Activated CD4-positive, alpha-beta memory T cell treated with anti-CD3 and anti-CD28 coated beads for 36 hours (primary cell): Measurements from ENCODE around the gene ZNF267. TPM values are rescaled to one million over a fixed set of nuclear protein-coding genes. Genes with fewer than 3 reads are reported as not detected.
A peak's percentile ranks its signal among the peaks of the same experiment; 100 is the strongest.
"Not testable (repeated sequence)": the region's sequence is repeated elsewhere in the genome, so short reads cannot be mapped to it uniquely, and the experiment has no call there.

Source experiments
- CTCF ChIA-PET: fragments of 350-600 bp; sonication (Branson Sonifier 250); formaldehyde crosslinking; loops from one replicate; lab custom pipeline; 2021; ENCODE audit warnings: antibody characterized with exemption, inconsistent platforms; lab: Charles Lee
- POLR2A ChIA-PET: fragments of 350-600 bp; sonication (Branson Sonifier 250); formaldehyde crosslinking; loops from one replicate; lab custom pipeline; 2021; ENCODE audit warnings: antibody characterized with exemption; lab: Charles Lee
- DNase-seq: peaks from one replicate; pipeline ENCODE4 v3.0.0-alpha.2; 2020
- H3K27ac Mint-ChIP-seq: one replicate; pipeline ENCODE4 v1.8.0; 2021; ENCODE audit warnings: mixed read lengths
- H3K27me3 Mint-ChIP-seq: one replicate; pipeline ENCODE4 v1.8.0; 2021; ENCODE audit warnings: mixed read lengths
- H3K36me3 Mint-ChIP-seq: one replicate; pipeline ENCODE4 v1.8.0; 2021; ENCODE audit warnings: mixed read lengths
- H3K4me1 Mint-ChIP-seq: one replicate; pipeline ENCODE4 v1.8.0; 2021; ENCODE audit warnings: low read depth, mixed read lengths
- H3K4me3 Mint-ChIP-seq: one replicate; pipeline ENCODE4 v1.8.0; 2021; ENCODE audit warnings: mild to moderate bottlenecking, mixed read lengths
- H3K9me3 Mint-ChIP-seq: one replicate; pipeline ENCODE4 v1.8.0; 2021; ENCODE audit warnings: mixed read lengths
- intact Hi-C: fragments of 100-400 bp; cut with micrococcal nuclease; formaldehyde crosslinking; loops from one replicate; pipeline ENCODE4 v1.15.1; 2023
- total RNA-seq, 2 experiments: library from RNA; stranded (reverse); gene quantifications; one replicate each; pipeline ENCODE4 v1.2.3, GENCODE V29; 2021

The ZNF267 gene
- total RNA-seq, 2 experiments from 2014 or later: 72.1 to 76.4 TPM

DNA sequence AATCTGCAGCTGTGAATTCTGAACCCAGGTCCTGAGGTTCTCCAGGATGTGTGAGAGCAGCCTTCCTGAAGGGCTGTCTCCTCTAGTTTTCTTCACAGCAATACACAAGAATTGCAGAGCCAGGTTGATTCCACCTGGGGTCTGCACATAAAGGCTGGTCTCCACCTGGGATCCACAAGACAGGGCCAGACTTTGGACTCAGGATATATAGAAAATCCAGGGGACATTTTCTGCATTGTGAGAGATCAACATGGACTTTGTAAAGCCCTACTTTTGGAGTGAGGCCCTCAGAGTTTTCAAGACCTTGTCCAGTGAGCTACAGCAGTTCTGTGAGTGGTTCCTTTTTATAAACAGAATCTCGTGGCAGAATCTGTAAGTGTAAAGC, 6.3 kb downstream of the ZNF267 start:
- Mint-ChIP-seq H3K4me1 (peaks cover 82% of the 10 kb centered on the region), H3K27me3 (no peaks in the 10 kb centered on the region), H3K27ac (peak overlapping the region; percentile 99), H3K36me3 (peaks cover 83% of the 10 kb centered on the region), H3K4me3 (peak overlapping the region; percentile 90), H3K9me3 (no peaks in the 10 kb centered on the region)
- intact Hi-C loops: loop anchor here (1.0 to 5.0 kb wide), 2 partner anchors 8 to 703 kb away; no protein-coding TSS in a partner anchor
- POLR2A ChIA-PET: interaction anchor here (1.2 kb wide), 1 partner anchor 10 kb away, joined by 7 read pairs; no protein-coding TSS in a partner anchor
- CTCF ChIA-PET: interaction anchor here (1.9 kb wide), 1 partner anchor 11 kb away, joined by 13 read pairs; no protein-coding TSS in a partner anchor
- no peak for DNase-seq

DNA sequence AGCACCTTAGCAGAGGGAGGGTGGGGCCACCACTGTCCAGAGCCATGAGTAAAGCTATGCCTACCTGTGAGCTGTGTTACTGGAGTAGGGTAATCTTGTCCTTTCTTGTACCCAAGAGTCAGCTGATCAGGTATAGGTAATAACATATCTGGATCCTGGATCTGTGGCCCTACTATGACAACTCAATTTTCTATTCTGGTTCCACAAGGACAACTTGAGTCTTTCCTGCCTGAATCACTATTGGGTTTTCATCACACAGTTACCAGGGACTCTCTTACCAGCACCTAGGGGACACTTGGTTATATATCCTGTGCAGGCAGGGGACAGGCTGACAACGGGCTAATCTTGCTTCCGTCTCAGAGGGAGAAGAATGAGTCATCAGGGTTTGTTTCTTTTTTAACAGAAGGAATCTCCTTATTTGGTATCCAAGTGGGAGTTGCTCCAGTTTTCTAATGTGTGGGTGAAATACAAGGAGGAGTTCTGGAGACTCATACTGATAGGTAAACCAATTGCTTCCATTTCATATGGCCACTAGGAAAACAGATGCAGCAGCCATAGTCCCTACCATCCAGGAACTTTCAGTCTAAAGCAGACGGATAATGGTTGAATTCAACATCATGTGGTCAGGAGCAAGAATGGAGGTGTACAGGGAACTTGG, 6.8 kb downstream of the ZNF267 start:
- H3K9me3 Mint-ChIP-seq: no peaks in the 10 kb centered on the region
- peaks cover 87% of the 10 kb centered on the region for H3K4me1 Mint-ChIP-seq
- peaks cover 83% of the 10 kb centered on the region for H3K36me3 Mint-ChIP-seq
- H3K27ac Mint-ChIP-seq: peak overlapping the region; percentile 99
- no peaks in the 10 kb centered on the region for H3K27me3 Mint-ChIP-seq
- DNase-seq: peak; percentile 73
- H3K4me3 Mint-ChIP-seq: peak overlapping the region; percentile 90
- POLR2A ChIA-PET: interaction anchor here (1.2 to 1.5 kb wide), 2 partner anchors 11 to 12 kb away, joined by 4 to 7 read pairs; no protein-coding TSS in a partner anchor
- intact Hi-C loops: loop anchor here (1.0 kb wide), 1 partner anchor 8 kb away; no protein-coding TSS in a partner anchor
- CTCF ChIA-PET: interaction anchor here (1.9 kb wide), 1 partner anchor 12 kb away, joined by 13 read pairs; no protein-coding TSS in a partner anchor

DNA sequence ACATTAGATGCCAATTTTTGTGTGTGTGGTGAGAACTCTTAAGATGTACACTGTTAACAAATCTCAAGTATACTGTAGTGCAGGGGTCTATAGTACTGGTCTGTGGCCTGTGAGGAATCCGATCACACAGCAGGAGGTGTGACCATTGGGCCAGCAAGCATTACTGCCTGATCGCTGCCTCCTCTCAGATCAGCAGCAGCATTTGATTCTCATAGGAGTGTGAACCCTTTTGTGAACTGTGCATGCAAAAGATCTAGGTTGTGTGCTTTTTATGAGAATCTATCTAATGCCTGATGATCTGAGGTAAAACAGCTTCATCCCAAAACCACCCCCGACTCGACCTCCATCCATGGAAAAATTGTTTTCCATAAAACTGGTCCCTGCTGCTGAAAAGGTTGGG, 12.6 kb downstream of the ZNF267 start:
- intact Hi-C loops: no loop called here
- peaks cover 81% of the 10 kb centered on the region for H3K36me3 Mint-ChIP-seq
- no peaks in the 10 kb centered on the region for H3K27me3 Mint-ChIP-seq
- no peak overlapping the region for H3K27ac Mint-ChIP-seq
- ChIA-PET CTCF (no interaction called here), POLR2A (interaction anchor here (0.9 kb wide), 1 partner anchor 9 kb away, joined by 3 read pairs; no protein-coding TSS in a partner anchor)
- no peak for DNase-seq
- peaks cover 20% of the 10 kb centered on the region for H3K9me3 Mint-ChIP-seq
- H3K4me1 Mint-ChIP-seq: peaks cover 80% of the 10 kb centered on the region
- no peak overlapping the region for H3K4me3 Mint-ChIP-seq

DNA sequence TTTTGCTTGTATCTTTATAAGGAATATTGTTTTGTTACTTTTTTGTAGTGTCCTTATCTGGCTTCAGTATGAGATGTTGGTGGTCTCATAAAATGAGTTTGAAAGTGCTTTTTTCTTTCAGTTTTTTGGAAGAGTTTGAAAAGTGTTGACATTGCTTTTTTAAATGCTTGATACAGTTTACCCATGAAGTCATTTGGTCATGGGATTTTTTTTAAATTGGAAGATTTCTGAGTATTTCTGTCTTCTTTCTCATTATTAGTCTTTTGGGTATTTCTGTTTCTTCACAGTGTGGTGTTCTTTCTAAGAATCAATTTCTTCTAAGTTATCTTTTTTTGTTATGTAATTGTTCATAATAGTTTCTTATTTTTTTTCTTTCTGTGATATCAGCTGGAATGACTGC, 15.1 kb downstream of the ZNF267 start:
- Mint-ChIP-seq H3K36me3 (peaks cover 91% of the 10 kb centered on the region), H3K4me1 (peaks cover 81% of the 10 kb centered on the region), H3K4me3 (peak overlapping the region; percentile 31), H3K27me3 (no peaks in the 10 kb centered on the region), H3K27ac (peak overlapping the region; percentile 91), H3K9me3 (peaks cover 33% of the 10 kb centered on the region)
- ChIA-PET CTCF (no interaction called here), POLR2A (interaction anchor here (0.6 to 2.4 kb wide), 5 partner anchors 12 to 44 kb away, joined by 3 to 18 read pairs (median 4); partner anchors contain the start of gene ZNF267)
- no peak for DNase-seq
- intact Hi-C loops: loop anchor here (1.0 kb wide), 2 partner anchors 8 to 19 kb away; no protein-coding TSS in a partner anchor

GRCh38 chr16:31892111-31892510, 18.5 kb downstream of the ZNF267 start:
- H3K4me3 Mint-ChIP-seq: peak overlapping the region; percentile 1
- H3K27me3 Mint-ChIP-seq, intact Hi-C loops, DNase-seq, CTCF ChIA-PET: not testable (repeated sequence)
- POLR2A ChIA-PET: interaction anchor here (1.5 kb wide), 1 partner anchor 11 kb away, joined by 4 read pairs; no protein-coding TSS in a partner anchor
- peaks cover 96% of the 10 kb centered on the region for H3K36me3 Mint-ChIP-seq
- peak overlapping the region; percentile 10 for H3K27ac Mint-ChIP-seq
- peaks cover 70% of the 10 kb centered on the region for H3K4me1 Mint-ChIP-seq
- H3K9me3 Mint-ChIP-seq: peaks cover 57% of the 10 kb centered on the region

- Mint-ChIP-seq H3K36me3 (peaks cover 97% of the 10 kb centered on the region), H3K27ac (no peak overlapping the region), H3K4me1 (peaks cover 67% of the 10 kb centered on the region), H3K9me3 (peaks cover 70% of the 10 kb centered on the region), H3K4me3 (no peak overlapping the region), H3K27me3 (no peaks in the 10 kb centered on the region)
- CTCF ChIA-PET: interaction anchor here (1.7 kb wide), 1 partner anchor 18 kb away, joined by 4 read pairs; no protein-coding TSS in a partner anchor
- intact Hi-C loops: no loop called here
- DNase-seq: no peak
- POLR2A ChIA-PET: interaction anchor here (0.7 to 1.4 kb wide), 2 partner anchors 11 to 20 kb away, joined by 3 to 4 read pairs; partner anchors contain the start of gene ZNF267
Observed at GRCh38 chr16:31893824-31894223, 20.2 kb downstream of the ZNF267 start.

DNA sequence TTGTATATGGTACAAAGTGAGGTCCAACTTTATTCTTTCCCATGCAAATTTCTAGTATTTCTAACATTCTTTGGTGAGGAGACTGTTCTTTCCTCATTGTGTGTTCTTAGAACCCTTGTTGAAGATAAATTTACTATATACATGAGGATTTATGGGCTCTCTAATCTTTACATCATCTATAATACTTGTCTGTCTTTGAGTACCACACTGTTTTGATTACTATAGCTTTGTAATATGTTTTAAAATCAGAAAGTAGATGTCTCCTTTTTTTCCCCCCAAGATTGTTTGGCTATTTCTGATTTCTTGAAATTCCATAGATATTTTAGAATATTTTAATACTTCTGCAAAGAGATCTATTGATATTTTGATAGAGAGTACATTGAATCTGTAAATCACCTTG, 23.7 kb downstream of the ZNF267 start:
- no peak overlapping the region for H3K27ac Mint-ChIP-seq
- ChIA-PET CTCF (no interaction called here), POLR2A (no interaction called here)
- no peak for DNase-seq
- intact Hi-C loops: no loop called here
- no peak overlapping the region for H3K4me3 Mint-ChIP-seq
- peaks cover 87% of the 10 kb centered on the region for H3K36me3 Mint-ChIP-seq
- peaks cover 52% of the 10 kb centered on the region for H3K4me1 Mint-ChIP-seq
- peaks cover 60% of the 10 kb centered on the region for H3K9me3 Mint-ChIP-seq
- H3K27me3 Mint-ChIP-seq: no peaks in the 10 kb centered on the region

DNA sequence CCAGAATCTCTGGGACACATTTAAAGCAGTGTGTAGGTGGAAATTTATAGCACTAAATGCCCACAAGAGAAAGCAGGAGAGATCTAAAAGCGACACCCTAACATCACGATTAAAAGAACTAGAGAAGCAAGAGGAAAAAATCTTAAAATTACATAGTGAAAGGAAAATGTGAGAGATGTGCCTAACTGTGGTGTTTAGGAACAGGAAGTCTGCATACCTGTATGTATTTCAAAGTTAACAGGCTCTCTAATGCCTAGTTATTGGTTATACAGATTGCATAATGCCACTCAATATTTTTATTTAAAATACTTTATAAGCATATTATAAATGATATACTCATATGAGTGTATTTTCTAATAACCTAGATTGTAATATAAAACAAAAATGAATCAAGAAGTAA, 25.9 kb downstream of the ZNF267 start:
- ChIA-PET POLR2A (no interaction called here), CTCF (no interaction called here)
- intact Hi-C loops: no loop called here
- Mint-ChIP-seq H3K36me3 (peaks cover 84% of the 10 kb centered on the region), H3K4me1 (peaks cover 41% of the 10 kb centered on the region), H3K4me3 (no peak overlapping the region), H3K27me3 (no peaks in the 10 kb centered on the region), H3K27ac (peak overlapping the region; percentile 78), H3K9me3 (peaks cover 68% of the 10 kb centered on the region)
- no peak for DNase-seq

GRCh38 chr16:31904571-31904970, 31.0 kb downstream of the ZNF267 start:
- H3K27me3 Mint-ChIP-seq, DNase-seq, H3K4me3 Mint-ChIP-seq, intact Hi-C loops, CTCF ChIA-PET, POLR2A ChIA-PET, H3K27ac Mint-ChIP-seq: not testable (repeated sequence)
- Mint-ChIP-seq H3K4me1 (peaks cover 28% of the 10 kb centered on the region), H3K36me3 (peaks cover 82% of the 10 kb centered on the region), H3K9me3 (peaks cover 74% of the 10 kb centered on the region)

DNA sequence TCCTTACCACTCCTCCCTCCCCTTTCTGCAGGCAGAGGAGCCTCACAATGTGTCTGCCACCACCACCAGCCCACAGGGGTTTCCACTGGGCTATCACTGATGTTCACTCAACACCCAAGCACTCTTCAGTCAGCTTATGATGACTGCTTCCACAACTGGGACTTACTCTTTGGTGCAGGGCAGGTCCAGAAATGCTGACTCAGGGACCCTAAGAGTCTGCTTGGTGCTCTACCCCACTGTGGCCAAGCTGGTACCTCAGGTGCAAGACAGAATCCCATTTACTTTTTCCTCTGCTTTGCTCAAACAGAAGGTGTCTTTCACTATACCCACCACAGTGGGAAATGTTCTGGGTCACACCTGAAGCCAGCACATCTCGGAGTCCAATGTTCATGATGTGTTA, 40.1 kb downstream of the ZNF267 start:
- H3K4me3 Mint-ChIP-seq: no peak overlapping the region
- ChIA-PET CTCF (no interaction called here), POLR2A (no interaction called here)

GRCh38 chr16:31916056-31916488, 42.5 kb downstream of the ZNF267 start:
- Mint-ChIP-seq H3K36me3 (peaks cover 89% of the 10 kb centered on the region), H3K4me1 (peaks cover 10% of the 10 kb centered on the region), H3K27ac (peak overlapping the region; percentile 32), H3K9me3 (peaks cover 94% of the 10 kb centered on the region), H3K27me3 (no peaks in the 10 kb centered on the region), H3K4me3 (peak overlapping the region; percentile 3)
- POLR2A ChIA-PET: no interaction called here
- intact Hi-C loops: no loop called here
- no peak for DNase-seq
- CTCF ChIA-PET: no interaction called here

More for the DNA sequence above, 40.1 kb downstream of the ZNF267 start:
- DNase-seq: no peak
- Mint-ChIP-seq H3K9me3 (peaks cover 96% of the 10 kb centered on the region), H3K27me3 (no peaks in the 10 kb centered on the region), H3K36me3 (peaks cover 97% of the 10 kb centered on the region), H3K4me1 (peaks cover 14% of the 10 kb centered on the region), H3K27ac (no peak overlapping the region)
- intact Hi-C loops: no loop called here

DNA sequence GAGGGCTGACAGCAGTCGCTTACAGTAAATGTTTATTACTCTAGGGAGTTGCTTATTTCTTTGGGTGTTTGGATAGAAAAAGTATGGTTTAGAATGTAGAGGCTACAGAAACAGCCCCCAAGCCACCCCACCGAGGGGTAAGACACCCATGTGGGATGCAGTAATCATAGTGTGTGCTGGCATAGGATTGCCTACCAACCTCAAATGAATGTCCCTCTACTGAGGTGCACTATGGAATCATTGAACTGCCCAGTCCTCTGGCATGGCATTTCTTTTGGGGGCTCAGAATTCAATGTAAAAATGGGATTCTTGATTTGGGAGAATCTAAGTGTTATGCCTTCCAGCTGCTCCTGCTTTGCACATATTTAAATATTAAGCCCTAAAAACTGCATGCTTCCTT, 46.8 kb downstream of the ZNF267 start:
- CTCF ChIA-PET: no interaction called here
- intact Hi-C loops: no loop called here

More for the DNA sequence above, 46.8 kb downstream of the ZNF267 start:
- Mint-ChIP-seq H3K9me3 (peaks cover 90% of the 10 kb centered on the region), H3K4me1 (no peaks in the 10 kb centered on the region), H3K36me3 (peaks cover 59% of the 10 kb centered on the region), H3K27ac (no peak overlapping the region), H3K27me3 (no peaks in the 10 kb centered on the region), H3K4me3 (no peak overlapping the region)
- no peak for DNase-seq
- POLR2A ChIA-PET: interaction anchor here (1.0 kb wide), 1 partner anchor 43 kb away, joined by 4 read pairs; no protein-coding TSS in a partner anchor
